Left lung (tissue), 10 donors: ENCODE data around the gene DENND1B. TPM values are rescaled to one million over a fixed set of nuclear protein-coding genes. Genes with fewer than 3 reads are reported as not detected.

ENCODE experiments used
- ATAC-seq: fragments of 200-7000 bp; cut with Tn5 transposase; one replicate; pipeline ENCODE4 v1.9.1; 2020; ENCODE audit warnings: moderate library complexity
- DNase-seq, 4 donors: peaks; one replicate each; pipeline ENCODE4 v3.0.0-alpha.2; 2013 to 2020
- H3K27ac ChIP-seq, 2 donors: fragments of 200-600 bp; sonication (generic) in 1 of 2; one replicate each; pipeline versions ENCODE4 v1.5.0 to v1.8.0; 2020 to 2021
- H3K27me3 ChIP-seq, 2 donors: fragments of 200-600 bp; sonication (generic) in 1 of 2; one replicate each; pipeline versions ENCODE4 v1.5.0 to v1.8.0; 2020 to 2021
- H3K36me3 ChIP-seq, 2 donors: fragments of 200-600 bp; sonication (generic) in 1 of 2; one replicate each; pipeline versions ENCODE4 v1.5.0 to v1.8.0; 2020 to 2021
- H3K4me1 ChIP-seq, 2 donors: fragments of 200-600 bp; one replicate each; pipeline ENCODE4 v1.8.0; 2021
- H3K4me3 ChIP-seq, 2 donors: fragments of 200-600 bp; sonication (generic) in 1 of 2; one replicate each; pipeline versions ENCODE4 v1.5.0 to v1.8.0; 2020 to 2021; ENCODE audit warnings: mild to moderate bottlenecking in 1 of 2
- H3K9me3 ChIP-seq, 2 donors: fragments of 200-600 bp; sonication (generic) in 1 of 2; one replicate each; pipeline versions ENCODE4 v1.5.0 to v1.8.0; 2020 to 2021
- CTCF ChIP-seq, 2 donors: fragments of 200-600 bp; sonication (generic) in 1 of 2; IDR thresholded peaks; one replicate each; pipeline versions ENCODE4 v1.5.0 to v1.8.0; 2021; ENCODE audit warnings: antibody characterized with exemption in 2 of 2
- intact Hi-C, 2 donors: fragments of 100-400 bp; cut with DNase I; formaldehyde crosslinking; loops; one replicate each; pipeline versions ENCODE4 v1.11.2 to v1.14.2; 2022
- polyA plus RNA-seq, 6 donors: library from polyadenylated mRNA; unstranded; fragments of 120-200 nt; gene quantifications; one replicate each; pipeline ENCODE4 v1.2.1, GENCODE V29; 2013; ENCODE audit not compliant: insufficient read length in 6 of 6
- total RNA-seq, 2 donors: library from RNA; stranded (reverse); fragmentation: NEBNext Ultra II Directional; extraction: Animal tissue kit (Norgen Biotek cat#: 25700); gene quantifications; one replicate each; pipeline ENCODE4 v1.2.1, GENCODE V29; 2021
- donor health status: DM: no; HTN: yes; CAD: no.
- donor health status: DM: no; HTN: no; CAD: no.

The DENND1B gene
- total and polyA plus RNA-seq, 8 donors, result 12.5 to 17.2 (median 13.4) TPM

GRCh38 chr1:197561041-197561440 is 214.2 kb downstream of the DENND1B start:
- no peak for TF ChIP-seq CTCF (IDR thresholded peaks at IDR 0.05)
- no peak for ATAC-seq
- intact Hi-C loops, result no loop called here
- Histone ChIP-seq H3K27me3 (no peaks in the 10 kb centered on the region), H3K36me3 (no peaks in the 10 kb centered on the region), H3K4me1 (no peaks in the 10 kb centered on the region), H3K27ac (no peak overlapping the region), H3K9me3 (no peaks in the 10 kb centered on the region), H3K4me3 (no peak overlapping the region)
- DNase-seq, result no peak

- Histone ChIP-seq H3K4me3 (no peak overlapping the region), H3K9me3 (no peaks in the 10 kb centered on the region), H3K4me1 (no peaks in the 10 kb centered on the region), H3K27ac (no peak overlapping the region), H3K27me3 (no peaks in the 10 kb centered on the region), H3K36me3 (no peaks in the 10 kb centered on the region)
- TF ChIP-seq CTCF (IDR thresholded peaks at IDR 0.05), result no peak
- ATAC-seq (no peak), DNase-seq (no peak)
- intact Hi-C loops, result no loop called here
These were observed 215.6 kb downstream of the DENND1B start for GRCh38 chr1:197559655-197560054.

- Histone ChIP-seq H3K27ac (no peak overlapping the region), H3K27me3 (no peaks in the 10 kb centered on the region), H3K4me1 (no peaks in the 10 kb centered on the region), H3K36me3 (no peaks in the 10 kb centered on the region), H3K9me3 (no peaks in the 10 kb centered on the region), H3K4me3 (no peak overlapping the region)
- DNase-seq, result no peak
- intact Hi-C loops, result no loop called here
- no peak for TF ChIP-seq CTCF (IDR thresholded peaks at IDR 0.05)
- ATAC-seq, result no peak
These were observed 216.0 kb downstream of the DENND1B start for GRCh38 chr1:197559244-197559643.

GRCh38 chr1:197557302-197557701 is 218.0 kb downstream of the DENND1B start:
- no peaks in the 10 kb centered on the region for H3K27me3 ChIP-seq
- no peaks in the 10 kb centered on the region for H3K36me3 ChIP-seq
- no peaks in the 10 kb centered on the region for H3K4me1 ChIP-seq
- intact Hi-C loops, result no loop called here
- H3K9me3 ChIP-seq, result no peaks in the 10 kb centered on the region
- H3K4me3 ChIP-seq, result no peak overlapping the region
- no peak for TF ChIP-seq CTCF (IDR thresholded peaks at IDR 0.05)
- no peak overlapping the region for H3K27ac ChIP-seq
- ATAC-seq, result no peak
- no peak for DNase-seq

GRCh38 chr1:197553281-197553680 is 222.0 kb downstream of the DENND1B start:
- Histone ChIP-seq H3K27ac (no peak overlapping the region), H3K9me3 (no peaks in the 10 kb centered on the region), H3K36me3 (no peaks in the 10 kb centered on the region), H3K4me1 (no peaks in the 10 kb centered on the region), H3K27me3 (no peaks in the 10 kb centered on the region), H3K4me3 (no peak overlapping the region)
- no peak for TF ChIP-seq CTCF (IDR thresholded peaks at IDR 0.05)
- DNase-seq, result no peak
- intact Hi-C loops, result no loop called here
- no peak for ATAC-seq
